ENCODE results near the gene MCHR1. TPM values are rescaled to one million over a fixed set of nuclear protein-coding genes. Genes with fewer than 3 reads are reported as not detected.

The MCHR1 gene
- total and polyA plus RNA-seq, 2 of the 13 experiments (the other 11 are each of a cell fraction or from before 2014, with no cell fraction given): 0.40 to 0.83 TPM

DNA sequence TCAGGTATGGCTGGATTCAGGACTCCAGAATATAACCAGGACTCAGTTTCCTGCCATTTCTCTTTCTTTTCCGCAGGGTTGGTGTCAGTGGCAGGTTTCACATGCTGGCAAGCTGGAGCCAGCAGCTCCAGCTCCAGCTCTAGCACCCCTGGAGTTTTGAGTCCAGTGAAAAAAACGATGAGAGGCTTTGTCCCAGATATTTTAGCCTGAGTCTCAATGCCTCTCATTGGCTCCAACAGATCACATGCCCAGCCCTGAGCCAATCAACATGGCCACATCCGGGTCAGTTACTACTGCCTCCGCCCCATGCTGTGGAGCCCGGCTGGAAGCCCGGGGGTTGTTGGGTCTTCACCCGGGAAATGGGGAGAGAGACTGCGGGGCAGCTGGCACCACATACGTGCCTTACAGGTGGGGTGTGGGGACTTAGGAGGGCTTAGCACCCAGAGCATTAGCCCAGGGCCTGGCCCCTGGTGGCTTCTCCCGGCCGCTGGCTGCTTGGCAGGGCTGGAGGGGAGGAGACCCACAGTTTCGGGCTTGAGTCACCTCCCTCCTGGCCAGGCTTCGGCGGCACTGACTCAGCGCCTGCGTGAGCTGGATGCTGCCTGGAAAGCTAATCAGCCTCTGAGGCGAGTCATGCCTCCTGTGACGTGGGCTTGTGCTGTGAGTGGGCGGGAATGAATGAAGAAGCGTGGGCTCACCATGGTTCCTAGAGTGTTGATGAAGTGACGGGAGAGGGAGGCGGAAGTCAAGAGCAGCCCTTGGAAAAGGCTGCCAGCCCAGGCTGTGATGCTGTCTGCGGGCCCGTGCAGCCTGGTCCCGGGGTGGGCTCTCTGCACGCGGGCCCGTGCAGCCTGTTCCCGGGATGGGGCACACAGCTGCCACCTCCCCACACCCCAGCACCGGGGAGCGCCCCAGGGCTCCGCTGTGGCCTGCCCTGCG is 27.5 kb upstream of the MCHR1 start (continued):
- TF ChIP-seq, protein P1, sequence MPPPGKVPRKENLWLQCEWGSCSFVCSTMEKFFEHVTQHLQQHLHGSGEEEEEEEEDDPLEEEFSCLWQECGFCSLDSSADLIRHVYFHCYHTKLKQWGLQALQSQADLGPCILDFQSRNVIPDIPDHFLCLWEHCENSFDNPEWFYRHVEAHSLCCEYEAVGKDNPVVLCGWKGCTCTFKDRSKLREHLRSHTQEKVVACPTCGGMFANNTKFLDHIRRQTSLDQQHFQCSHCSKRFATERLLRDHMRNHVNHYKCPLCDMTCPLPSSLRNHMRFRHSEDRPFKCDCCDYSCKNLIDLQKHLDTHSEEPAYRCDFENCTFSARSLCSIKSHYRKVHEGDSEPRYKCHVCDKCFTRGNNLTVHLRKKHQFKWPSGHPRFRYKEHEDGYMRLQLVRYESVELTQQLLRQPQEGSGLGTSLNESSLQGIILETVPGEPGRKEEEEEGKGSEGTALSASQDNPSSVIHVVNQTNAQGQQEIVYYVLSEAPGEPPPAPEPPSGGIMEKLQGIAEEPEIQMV (CRISPR knock-in tag; IDR thresholded peaks at IDR 0.05; ENCODE audit: low read depth): peak; percentile 72; the same call in 1 of the 2 replicates
- TF ChIP-seq, protein P2, sequence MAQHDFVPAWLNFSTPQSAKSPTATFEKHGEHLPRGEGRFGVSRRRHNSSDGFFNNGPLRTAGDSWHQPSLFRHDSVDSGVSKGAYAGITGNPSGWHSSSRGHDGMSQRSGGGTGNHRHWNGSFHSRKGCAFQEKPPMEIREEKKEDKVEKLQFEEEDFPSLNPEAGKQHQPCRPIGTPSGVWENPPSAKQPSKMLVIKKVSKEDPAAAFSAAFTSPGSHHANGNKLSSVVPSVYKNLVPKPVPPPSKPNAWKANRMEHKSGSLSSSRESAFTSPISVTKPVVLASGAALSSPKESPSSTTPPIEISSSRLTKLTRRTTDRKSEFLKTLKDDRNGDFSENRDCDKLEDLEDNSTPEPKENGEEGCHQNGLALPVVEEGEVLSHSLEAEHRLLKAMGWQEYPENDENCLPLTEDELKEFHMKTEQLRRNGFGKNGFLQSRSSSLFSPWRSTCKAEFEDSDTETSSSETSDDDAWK (CRISPR knock-in tag; IDR thresholded peaks at IDR 0.05): no peak
- TF ChIP-seq ZBTB7A (CRISPR knock-in tag; IDR thresholded peaks at IDR 0.05) (no peak), ZNF432 (CRISPR knock-in tag; IDR thresholded peaks at IDR 0.05; ENCODE audit: borderline replicate concordance) (no peak), IRX3 (CRISPR knock-in tag; IDR thresholded peaks at IDR 0.05; ENCODE audit: borderline replicate concordance, low read depth) (peak; percentile 55; the same call in 1 of the 2 replicates), ZSCAN12 (CRISPR knock-in tag; IDR thresholded peaks at IDR 0.05) (no peak), ZNF841 (CRISPR knock-in tag; IDR thresholded peaks at IDR 0.05; ENCODE audit: borderline replicate concordance) (no peak), KDM6A (CRISPR knock-in tag; IDR thresholded peaks at IDR 0.05; ENCODE audit: low read depth) (no peak), ZNF891 (CRISPR knock-in tag; IDR thresholded peaks at IDR 0.05) (peak; percentile 49; the same call in 1 of the 2 replicates), ZSCAN25 (CRISPR knock-in tag; IDR thresholded peaks at IDR 0.05) (no peak)
- TF ChIP-seq, protein P3, sequence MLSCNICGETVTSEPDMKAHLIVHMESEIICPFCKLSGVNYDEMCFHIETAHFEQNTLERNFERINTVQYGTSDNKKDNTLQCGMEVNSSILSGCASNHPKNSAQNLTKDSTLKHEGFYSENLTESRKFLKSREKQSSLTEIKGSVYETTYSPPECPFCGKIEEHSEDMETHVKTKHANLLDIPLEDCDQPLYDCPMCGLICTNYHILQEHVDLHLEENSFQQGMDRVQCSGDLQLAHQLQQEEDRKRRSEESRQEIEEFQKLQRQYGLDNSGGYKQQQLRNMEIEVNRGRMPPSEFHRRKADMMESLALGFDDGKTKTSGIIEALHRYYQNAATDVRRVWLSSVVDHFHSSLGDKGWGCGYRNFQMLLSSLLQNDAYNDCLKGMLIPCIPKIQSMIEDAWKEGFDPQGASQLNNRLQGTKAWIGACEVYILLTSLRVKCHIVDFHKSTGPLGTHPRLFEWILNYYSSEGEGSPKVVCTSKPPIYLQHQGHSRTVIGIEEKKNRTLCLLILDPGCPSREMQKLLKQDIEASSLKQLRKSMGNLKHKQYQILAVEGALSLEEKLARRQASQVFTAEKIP (CRISPR knock-in tag; IDR thresholded peaks at IDR 0.05; ENCODE audit: borderline replicate concordance): no peak
- TF ChIP-seq, protein P4, sequence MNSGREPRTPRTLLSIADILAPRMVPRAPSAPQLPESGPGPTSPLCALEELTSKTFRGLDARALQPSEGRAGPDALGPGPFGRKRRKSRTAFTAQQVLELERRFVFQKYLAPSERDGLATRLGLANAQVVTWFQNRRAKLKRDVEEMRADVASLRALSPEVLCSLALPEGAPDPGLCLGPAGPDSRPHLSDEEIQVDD (CRISPR knock-in tag; IDR thresholded peaks at IDR 0.05; ENCODE audit: borderline replicate concordance): 0 out of 2 replicates have a peak, but pooled peaks have one; percentile 70
- TF ChIP-seq, protein P5, sequence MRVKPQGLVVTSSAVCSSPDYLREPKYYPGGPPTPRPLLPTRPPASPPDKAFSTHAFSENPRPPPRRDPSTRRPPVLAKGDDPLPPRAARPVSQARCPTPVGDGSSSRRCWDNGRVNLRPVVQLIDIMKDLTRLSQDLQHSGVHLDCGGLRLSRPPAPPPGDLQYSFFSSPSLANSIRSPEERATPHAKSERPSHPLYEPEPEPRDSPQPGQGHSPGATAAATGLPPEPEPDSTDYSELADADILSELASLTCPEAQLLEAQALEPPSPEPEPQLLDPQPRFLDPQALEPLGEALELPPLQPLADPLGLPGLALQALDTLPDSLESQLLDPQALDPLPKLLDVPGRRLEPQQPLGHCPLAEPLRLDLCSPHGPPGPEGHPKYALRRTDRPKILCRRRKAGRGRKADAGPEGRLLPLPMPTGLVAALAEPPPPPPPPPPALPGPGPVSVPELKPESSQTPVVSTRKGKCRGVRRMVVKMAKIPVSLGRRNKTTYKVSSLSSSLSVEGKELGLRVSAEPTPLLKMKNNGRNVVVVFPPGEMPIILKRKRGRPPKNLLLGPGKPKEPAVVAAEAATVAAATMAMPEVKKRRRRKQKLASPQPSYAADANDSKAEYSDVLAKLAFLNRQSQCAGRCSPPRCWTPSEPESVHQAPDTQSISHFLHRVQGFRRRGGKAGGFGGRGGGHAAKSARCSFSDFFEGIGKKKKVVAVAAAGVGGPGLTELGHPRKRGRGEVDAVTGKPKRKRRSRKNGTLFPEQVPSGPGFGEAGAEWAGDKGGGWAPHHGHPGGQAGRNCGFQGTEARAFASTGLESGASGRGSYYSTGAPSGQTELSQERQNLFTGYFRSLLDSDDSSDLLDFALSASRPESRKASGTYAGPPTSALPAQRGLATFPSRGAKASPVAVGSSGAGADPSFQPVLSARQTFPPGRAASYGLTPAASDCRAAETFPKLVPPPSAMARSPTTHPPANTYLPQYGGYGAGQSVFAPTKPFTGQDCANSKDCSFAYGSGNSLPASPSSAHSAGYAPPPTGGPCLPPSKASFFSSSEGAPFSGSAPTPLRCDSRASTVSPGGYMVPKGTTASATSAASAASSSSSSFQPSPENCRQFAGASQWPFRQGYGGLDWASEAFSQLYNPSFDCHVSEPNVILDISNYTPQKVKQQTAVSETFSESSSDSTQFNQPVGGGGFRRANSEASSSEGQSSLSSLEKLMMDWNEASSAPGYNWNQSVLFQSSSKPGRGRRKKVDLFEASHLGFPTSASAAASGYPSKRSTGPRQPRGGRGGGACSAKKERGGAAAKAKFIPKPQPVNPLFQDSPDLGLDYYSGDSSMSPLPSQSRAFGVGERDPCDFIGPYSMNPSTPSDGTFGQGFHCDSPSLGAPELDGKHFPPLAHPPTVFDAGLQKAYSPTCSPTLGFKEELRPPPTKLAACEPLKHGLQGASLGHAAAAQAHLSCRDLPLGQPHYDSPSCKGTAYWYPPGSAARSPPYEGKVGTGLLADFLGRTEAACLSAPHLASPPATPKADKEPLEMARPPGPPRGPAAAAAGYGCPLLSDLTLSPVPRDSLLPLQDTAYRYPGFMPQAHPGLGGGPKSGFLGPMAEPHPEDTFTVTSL (CRISPR knock-in tag; IDR thresholded peaks at IDR 0.05; ENCODE audit: borderline replicate concordance): no peak

Data from HepG2 (cell line).